Spinal cord (tissue), 10 donors: Measurements from ENCODE around the gene OR3A1. TPM values are rescaled to one million over a fixed set of nuclear protein-coding genes. Genes with fewer than 3 reads are reported as not detected.
"Not testable (repeated sequence)": the region's sequence is repeated elsewhere in the genome, so short reads cannot be mapped to it uniquely, and the experiment has no call there.

Experiments
- DNase-seq, 6 donors: peaks; one replicate each; pipeline versions ENCODE4 v3.0.0 to v3.0.0-alpha.2; 2013 to 2015; ENCODE audit warnings: low spot score in 6 of 6, low read depth in 4 of 6
- H3K27ac ChIP-seq: one replicate; pipeline ENCODE4 v1.5.1; 2013; ENCODE audit warnings: low read depth, low read length, control low read depth
- H3K27me3 ChIP-seq: one replicate; pipeline ENCODE4 v1.6.1; 2013; ENCODE audit warnings: low read length; ENCODE audit not compliant: control insufficient read depth, insufficient read depth
- H3K36me3 ChIP-seq: one replicate; pipeline ENCODE4 v1.6.1; 2013; ENCODE audit warnings: low read length; ENCODE audit not compliant: control insufficient read depth, insufficient read depth
- H3K4me1 ChIP-seq: one replicate; pipeline ENCODE4 v1.6.1; 2013; ENCODE audit warnings: low read length; ENCODE audit not compliant: control insufficient read depth, insufficient read depth
- H3K4me3 ChIP-seq: one replicate; pipeline ENCODE4 v1.5.1; 2013; ENCODE audit warnings: low read depth, low read length, control low read depth
- H3K9me3 ChIP-seq: one replicate; pipeline ENCODE4 v1.6.1; 2013; ENCODE audit warnings: low read length; ENCODE audit not compliant: control insufficient read depth, insufficient read depth
- WGBS: methylation state at CpG from one replicate; pipeline ENCODE4 v1.1.5; 2013; ENCODE audit warnings: missing lambda C conversion rate; ENCODE audit not compliant: insufficient coverage; 5-methylcytosine and 5-hydroxymethylcytosine counted together
- polyA plus RNA-seq, 2 donors: library from polyadenylated mRNA; unstranded; fragments of 120-200 nt; gene quantifications; one replicate each; pipeline ENCODE4 v1.2.1, GENCODE V29; 2013; ENCODE audit not compliant: insufficient read length in 2 of 2
- total RNA-seq, 2 donors: library from RNA; depleted of rRNA in 1 of 2; stranded (reverse); fragments of 120-200 nt in 1 of 2; fragments of >200 nt in 1 of 2; gene quantifications; one replicate each; pipeline versions ENCODE4 v1.2.3 to v1.2.4, GENCODE V29; 2013 to 2014
- donor health status: healthy.

Gene OR3A1
- total and polyA plus RNA-seq, 4 donors = 0.22 to 0.40 (median 0.33) TPM

GRCh38 chr17:3271072-3271848 lies 26.9 kb downstream of the OR3A1 start:
- no peaks in the 10 kb centered on the region for H3K27me3 ChIP-seq
- no peaks in the 10 kb centered on the region for H3K36me3 ChIP-seq
- no peak overlapping the region for H3K4me3 ChIP-seq
- WGBS = 100% methylated on average over 1 of the region's 5 CpGs
- no peak for DNase-seq
- H3K4me1 ChIP-seq = no peaks in the 10 kb centered on the region
- H3K27ac ChIP-seq = no peak overlapping the region
- no peaks in the 10 kb centered on the region for H3K9me3 ChIP-seq

DNA sequence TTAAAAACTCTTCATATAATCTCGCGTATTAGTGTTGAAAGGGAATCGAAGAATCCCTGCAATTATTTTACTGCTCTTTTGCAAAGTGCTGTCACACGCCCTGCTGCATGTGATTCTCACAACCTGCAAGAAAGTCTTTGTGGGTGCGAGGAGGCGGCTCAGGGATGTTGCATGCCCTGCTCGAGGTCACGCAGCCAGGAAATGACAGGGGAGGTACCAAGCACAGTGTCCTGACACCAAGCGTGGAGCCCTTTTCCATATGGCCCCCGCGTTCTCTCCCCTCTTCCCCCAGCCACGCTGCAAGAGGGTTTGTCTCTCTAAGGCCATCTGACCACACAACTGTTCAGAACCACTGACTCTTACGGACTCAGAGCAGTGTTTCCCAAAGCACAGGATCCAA lies 37.6 kb downstream of the OR3A1 start:
- H3K27me3 ChIP-seq = no peaks in the 10 kb centered on the region
- WGBS = 81% methylated on average over 11 of the region's 13 CpGs

DNA sequence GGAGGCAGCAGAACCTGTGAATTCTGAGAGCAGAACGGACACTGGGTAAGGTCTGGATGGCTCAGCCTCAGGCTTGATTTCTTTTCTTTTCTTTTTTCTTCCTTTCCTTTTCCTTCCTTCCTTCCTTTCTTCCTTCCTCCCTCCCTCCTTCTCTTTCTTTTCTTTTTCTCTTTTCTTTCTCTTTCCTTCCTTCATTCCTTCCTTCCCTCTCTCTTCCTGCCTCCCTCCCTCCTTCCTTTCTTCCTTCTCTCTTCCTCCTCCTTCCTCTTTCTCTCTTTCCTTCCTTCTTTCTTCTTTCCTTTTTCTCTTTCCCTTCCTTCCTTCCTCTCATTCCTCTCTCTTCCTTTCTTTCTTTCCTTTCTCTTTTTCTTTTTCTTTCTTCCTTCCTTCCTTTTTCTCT lies 38.0 kb downstream of the OR3A1 start:
- H3K4me1 ChIP-seq = no peaks in the 10 kb centered on the region
- no peaks in the 10 kb centered on the region for H3K36me3 ChIP-seq
- H3K4me3 ChIP-seq = no peak overlapping the region
- H3K27ac ChIP-seq = no peak overlapping the region
- no peaks in the 10 kb centered on the region for H3K9me3 ChIP-seq
- WGBS = 100% methylated on average over 1 of the region's 1 CpG
- DNase-seq = no peak
- H3K27me3 ChIP-seq = no peaks in the 10 kb centered on the region

More for the DNA sequence above, 37.6 kb downstream of the OR3A1 start:
- Histone ChIP-seq H3K27ac (no peak overlapping the region), H3K4me1 (no peaks in the 10 kb centered on the region), H3K9me3 (no peaks in the 10 kb centered on the region), H3K4me3 (no peak overlapping the region), H3K36me3 (no peaks in the 10 kb centered on the region)
- no peak for DNase-seq

DNA sequence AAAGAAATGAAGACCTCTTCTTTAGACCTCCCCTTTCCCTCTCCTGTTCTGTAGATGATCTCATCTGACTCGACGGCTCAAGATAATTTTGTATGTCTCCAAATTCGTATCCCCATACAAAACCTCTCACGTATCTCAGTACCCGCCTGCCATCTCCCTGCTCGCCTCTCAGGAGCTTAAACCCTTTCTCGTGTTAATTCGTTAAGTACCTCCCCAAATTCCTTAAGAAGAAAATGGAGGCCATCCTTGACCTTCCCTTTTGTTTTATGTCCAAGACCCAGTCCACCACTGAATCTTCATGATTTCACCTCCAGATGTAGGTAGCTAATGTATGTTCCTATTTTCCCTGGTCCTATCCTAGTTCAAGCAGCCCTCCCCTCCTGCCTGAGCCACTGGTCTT lies 41.6 kb downstream of the OR3A1 start:
- H3K4me3 ChIP-seq = no peak overlapping the region
- H3K27me3 ChIP-seq = no peaks in the 10 kb centered on the region
- no peak for DNase-seq
- no peaks in the 10 kb centered on the region for H3K4me1 ChIP-seq
- WGBS = 91% methylated on average over 5 of the region's 8 CpGs
- H3K9me3 ChIP-seq = no peaks in the 10 kb centered on the region
- no peak overlapping the region for H3K27ac ChIP-seq
- no peaks in the 10 kb centered on the region for H3K36me3 ChIP-seq

DNA sequence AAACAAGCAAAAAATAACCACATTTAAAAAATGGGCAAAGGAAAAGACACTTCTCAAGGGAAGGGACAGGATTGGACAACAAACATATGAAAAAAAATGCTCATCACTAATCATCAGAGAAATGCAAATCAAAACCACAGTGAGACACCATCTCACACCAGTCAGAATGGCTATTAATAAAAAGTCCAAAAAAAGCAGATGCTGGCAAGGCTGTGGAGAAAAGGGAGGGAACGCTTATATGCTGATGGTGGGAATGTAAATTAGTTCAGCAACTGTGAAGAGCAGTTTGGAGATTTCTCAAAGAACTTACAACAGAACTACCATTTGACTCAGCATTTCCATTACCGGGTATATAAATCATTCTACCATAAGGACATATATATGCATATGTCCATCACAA lies 49.1 kb downstream of the OR3A1 start:
- H3K36me3 ChIP-seq, H3K27me3 ChIP-seq, H3K4me1 ChIP-seq, H3K27ac ChIP-seq, DNase-seq, H3K4me3 ChIP-seq, H3K9me3 ChIP-seq: not testable (repeated sequence)
- WGBS = no CpG with 5 or more reads among the region's 2 CpGs

- H3K9me3 ChIP-seq, H3K4me1 ChIP-seq, H3K36me3 ChIP-seq, H3K4me3 ChIP-seq, DNase-seq, H3K27me3 ChIP-seq, H3K27ac ChIP-seq: not testable (repeated sequence)
- WGBS = no CpG with 5 or more reads among the region's 1 CpG
These were observed 53.3 kb downstream of the OR3A1 start for GRCh38 chr17:3244841-3245240.

DNA sequence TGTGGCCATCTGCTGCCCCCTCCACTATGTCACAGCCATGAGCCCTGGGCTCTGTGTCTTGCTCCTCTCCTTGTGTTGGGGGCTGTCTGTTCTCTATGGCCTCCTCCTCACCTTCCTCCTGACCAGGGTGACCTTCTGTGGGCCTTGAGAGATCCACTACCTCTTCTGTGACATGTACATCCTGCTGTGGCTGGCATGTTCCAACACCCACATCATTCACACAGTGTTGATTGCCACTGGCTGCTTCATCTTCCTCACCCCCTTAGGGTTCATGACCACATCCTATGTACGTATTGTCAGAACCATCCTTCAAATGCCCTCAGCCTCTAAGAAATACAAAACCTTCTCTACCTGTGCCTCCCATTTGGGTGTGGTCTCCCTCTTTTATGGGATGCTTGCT lies 57.1 kb downstream of the OR3A1 start:
- not testable (repeated sequence) for H3K36me3 ChIP-seq, H3K4me3 ChIP-seq, H3K9me3 ChIP-seq, H3K27me3 ChIP-seq, H3K4me1 ChIP-seq, H3K27ac ChIP-seq, DNase-seq
- WGBS = no CpG with 5 or more reads among the region's 1 CpG

Other genes with a start within 250 kb of the OR3A1 start
- gene OR1D5, start 234.8 kb downstream of the OR3A1 start, total RNA-seq = not detected
- gene OR1D5, start 234.8 kb downstream of the OR3A1 start, polyA plus RNA-seq = not detected
- gene OR1D2, start 193.9 kb downstream of the OR3A1 start, total RNA-seq = not detected
- gene OR1D2, start 193.9 kb downstream of the OR3A1 start, polyA plus RNA-seq = under 1 TPM in 1 of 2 donors, not detected in 1; 0.08 TPM
- gene OR1G1, start 170.8 kb downstream of the OR3A1 start, total RNA-seq = not detected
- gene OR1G1, start 170.8 kb downstream of the OR3A1 start, polyA plus RNA-seq = not detected
- not detected for gene OR1A2, start 100.8 kb downstream of the OR3A1 start, total RNA-seq
- gene OR1A2, start 100.8 kb downstream of the OR3A1 start, polyA plus RNA-seq = not detected
- gene OR1A1, start 90.7 kb downstream of the OR3A1 start, total RNA-seq = not detected
- gene OR1A1, start 90.7 kb downstream of the OR3A1 start, polyA plus RNA-seq = under 1 TPM in 1 of 2 donors, not detected in 1; 0.14 TPM
- gene OR3A2, start 87.9 kb upstream of the OR3A1 start, total RNA-seq = 1 to 10 TPM in 1 of 2 donors, under 1 TPM in 1; 0.66 to 1.9 TPM
- 1 to 10 TPM; 1.3 to 1.4 TPM for gene OR3A2, start 87.9 kb upstream of the OR3A1 start, polyA plus RNA-seq
- gene OR1E1, start 100.0 kb upstream of the OR3A1 start, total RNA-seq = not detected
- gene OR1E1, start 100.0 kb upstream of the OR3A1 start, polyA plus RNA-seq = not detected
- not detected for gene OR3A3, start 113.0 kb upstream of the OR3A1 start, total RNA-seq
- gene OR3A3, start 113.0 kb upstream of the OR3A1 start, polyA plus RNA-seq = under 1 TPM in 1 of 2 donors, not detected in 1; 0.39 TPM
- not detected for gene OR1E2, start 135.5 kb upstream of the OR3A1 start, total RNA-seq
- gene OR1E2, start 135.5 kb upstream of the OR3A1 start, polyA plus RNA-seq = under 1 TPM in 1 of 2 donors, not detected in 1; 0.23 TPM
- gene SPATA22, start 173.5 kb upstream of the OR3A1 start, total RNA-seq = 1 to 10 TPM in 1 of 2 donors, under 1 TPM in 1; 0.44 to 1.2 TPM
- gene SPATA22, start 173.5 kb upstream of the OR3A1 start, polyA plus RNA-seq = under 1 TPM; 0.63 to 0.99 TPM
- gene ASPA, start 177.6 kb upstream of the OR3A1 start, total RNA-seq = 10 to 100 TPM; 18.2 to 27.2 TPM
- gene ASPA, start 177.6 kb upstream of the OR3A1 start, polyA plus RNA-seq = 1 to 10 TPM; 1.9 to 6.9 TPM